ENCODE measurements around the gene EVI5L.

GRCh38 chr19:7905859-7906258 lies 75.8 kb downstream of the EVI5L start:
- TF ChIP-seq POLR2A (IDR thresholded peaks at IDR 0.05) (no peak), CTCF (IDR thresholded peaks at IDR 0.05) (no peak)
